ENCODE results near the gene CSMD2.

Gene CSMD2

DNA sequence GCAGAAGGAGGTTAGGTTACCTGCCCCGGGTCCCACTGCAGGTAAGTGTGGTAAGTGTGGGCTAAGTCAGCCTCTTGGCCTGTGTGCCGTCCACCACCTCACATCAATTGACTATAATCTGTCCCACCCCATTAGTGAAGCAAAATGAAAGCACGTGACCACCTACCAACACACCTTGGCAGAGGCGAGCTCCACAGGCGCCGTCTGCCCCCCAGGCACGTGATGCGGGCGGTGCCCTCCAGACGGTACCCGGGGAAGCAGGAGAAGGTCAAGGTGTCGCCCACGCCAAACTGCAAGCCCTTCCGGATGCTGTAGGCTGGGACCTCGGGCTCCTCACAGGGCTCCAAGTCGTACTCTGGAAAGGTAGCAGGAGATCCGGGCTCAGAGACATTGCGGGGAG lies 450.6 kb downstream of the CSMD2 start:
- no peak for DNase-seq (ENCODE audit: low spot score)

- no peak for DNase-seq (ENCODE audit: low spot score)
These were observed 451.8 kb downstream of the CSMD2 start for GRCh38 chr1:33713058-33713877.

- no peak for DNase-seq (ENCODE audit: low spot score)
These were observed 452.8 kb downstream of the CSMD2 start for GRCh38 chr1:33712186-33712585.

GRCh38 chr1:33711511-33711910 lies 453.5 kb downstream of the CSMD2 start:
- DNase-seq (ENCODE audit: low spot score) = no peak

GRCh38 chr1:33710967-33711366 lies 454.1 kb downstream of the CSMD2 start:
- DNase-seq (ENCODE audit: low spot score) = peak; percentile 11

GRCh38 chr1:33709783-33710718 lies 455.0 kb downstream of the CSMD2 start:
- DNase-seq (ENCODE audit: low spot score) = peak; percentile 74

GRCh38 chr1:33709174-33709782 lies 455.8 kb downstream of the CSMD2 start:
- DNase-seq (ENCODE audit: low spot score) = no peak

DNA sequence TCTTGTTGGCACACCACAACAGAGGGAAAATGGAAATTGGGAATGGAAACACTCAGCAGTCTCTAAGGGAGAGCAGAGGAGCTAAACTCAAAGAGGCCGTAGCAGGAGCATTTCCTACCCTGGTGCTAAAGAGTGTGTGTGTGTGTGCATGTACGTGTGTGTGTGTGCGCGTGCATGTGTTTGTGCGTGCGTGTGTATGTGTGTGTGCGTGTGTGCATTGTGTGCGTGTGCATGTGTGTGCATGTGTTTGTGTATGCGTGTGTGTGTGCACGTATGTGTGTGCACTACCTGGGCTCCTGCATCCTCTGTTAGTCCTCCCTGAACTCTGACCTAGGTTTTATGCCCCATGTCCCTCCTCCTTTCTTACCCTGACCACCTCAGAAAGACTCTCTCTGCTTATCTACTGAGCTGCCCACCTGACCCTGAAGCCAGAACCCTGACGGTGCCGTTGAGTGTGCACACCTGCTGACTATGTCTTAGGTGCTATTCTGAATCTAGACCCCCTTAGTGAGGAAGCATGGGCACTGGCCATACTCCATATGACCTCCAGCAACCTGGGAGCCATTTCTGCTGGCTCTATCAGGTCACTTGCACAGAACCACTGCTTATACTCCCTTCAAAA lies 458.3 kb downstream of the CSMD2 start:
- DNase-seq (ENCODE audit: low spot score) = no peak

DNA sequence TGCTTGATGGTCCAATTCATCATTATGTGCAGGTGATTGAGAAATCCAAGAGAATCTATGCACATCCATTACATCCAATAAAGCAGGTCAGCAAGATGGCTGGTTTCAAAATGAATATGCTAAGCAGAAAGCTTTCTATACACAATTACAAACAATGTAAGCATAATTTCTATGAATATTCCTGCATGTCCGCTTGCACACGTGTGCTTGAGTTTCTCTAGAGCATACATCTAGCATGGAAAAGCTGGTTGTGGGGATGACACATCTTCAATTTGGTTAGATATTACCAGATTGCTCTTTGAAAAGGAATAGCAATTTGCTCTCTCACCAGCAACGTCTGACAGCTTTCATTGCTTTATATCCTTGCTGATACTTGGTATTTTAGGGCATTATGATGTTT lies 461.6 kb downstream of the CSMD2 start:
- DNase-seq (ENCODE audit: low spot score) = no peak

DNA sequence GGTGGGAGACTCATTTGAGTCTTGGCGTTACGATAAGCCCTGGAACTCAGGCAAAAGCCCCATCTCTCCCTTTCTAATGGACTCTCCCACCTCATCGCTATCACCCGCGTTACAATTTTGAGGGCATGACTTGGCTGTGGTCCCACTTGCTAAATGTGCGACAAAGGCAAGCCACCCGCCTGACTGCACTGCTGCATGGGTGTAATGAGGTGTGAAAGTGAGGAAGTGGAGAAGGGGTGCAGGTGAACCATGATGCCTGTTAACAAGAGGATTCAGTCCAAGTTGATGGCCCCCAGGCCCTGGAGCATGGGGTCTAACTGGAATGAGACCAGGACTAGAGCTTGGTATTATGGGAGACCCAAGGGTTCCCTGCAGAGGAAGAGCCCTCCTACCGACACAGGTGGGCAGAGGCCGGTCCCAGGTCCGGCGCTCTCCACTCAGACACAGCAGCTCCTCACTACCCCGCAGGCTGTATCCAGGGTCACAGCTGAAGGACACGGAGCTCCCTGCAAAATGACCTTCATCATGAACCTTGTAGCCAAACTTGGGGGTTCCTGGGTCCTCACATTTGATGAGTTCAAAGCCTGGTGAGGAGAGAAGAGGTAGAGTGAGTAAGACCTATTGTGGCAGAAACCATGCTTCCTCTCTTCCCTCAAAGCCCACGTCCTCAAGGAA lies 466.5 kb downstream of the CSMD2 start:
- DNase-seq (ENCODE audit: low spot score) = no peak

DNA sequence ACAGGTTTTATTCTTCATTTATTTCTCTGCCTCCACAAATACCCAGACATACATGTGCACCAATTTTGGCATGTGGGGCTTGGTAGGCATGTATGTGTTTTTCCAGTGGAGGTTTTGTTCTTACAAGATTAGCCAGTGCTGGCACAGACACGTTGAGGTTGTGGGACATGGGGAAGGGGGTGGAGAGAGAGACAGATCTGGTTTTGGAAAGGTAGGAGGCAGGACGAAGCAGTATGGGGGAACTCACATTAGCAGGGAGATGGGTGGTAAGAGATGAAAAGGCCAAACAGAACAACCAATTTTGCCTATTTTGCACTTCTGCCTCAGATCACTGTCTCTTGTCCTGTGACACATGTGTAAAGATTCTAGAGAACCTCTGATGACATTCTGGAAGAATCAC lies 467.2 kb downstream of the CSMD2 start:
- no peak for DNase-seq (ENCODE audit: low spot score)

GRCh38 chr1:33696962-33697361 lies 468.1 kb downstream of the CSMD2 start:
- DNase-seq (ENCODE audit: low spot score) = no peak

DNA sequence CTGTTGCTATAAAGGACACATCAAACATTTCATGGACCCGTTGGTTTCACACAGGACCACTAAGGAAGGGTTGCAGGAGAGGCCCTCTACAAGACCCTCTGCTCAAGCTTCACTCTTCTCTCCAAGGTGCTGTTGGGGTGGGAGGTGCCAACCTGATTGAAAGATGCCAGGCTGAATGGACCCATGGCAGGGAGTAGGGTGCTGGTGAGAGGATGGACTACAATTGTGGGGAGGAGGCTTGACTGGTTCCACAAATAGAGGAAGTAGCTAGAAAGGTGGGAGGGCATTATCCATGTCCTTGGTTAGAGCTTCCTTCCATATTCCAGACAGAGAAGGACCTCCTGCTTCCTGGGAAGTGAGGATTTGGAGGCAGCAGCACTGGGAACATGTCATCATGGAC lies 468.7 kb downstream of the CSMD2 start:
- DNase-seq (ENCODE audit: low spot score) = no peak

DNA sequence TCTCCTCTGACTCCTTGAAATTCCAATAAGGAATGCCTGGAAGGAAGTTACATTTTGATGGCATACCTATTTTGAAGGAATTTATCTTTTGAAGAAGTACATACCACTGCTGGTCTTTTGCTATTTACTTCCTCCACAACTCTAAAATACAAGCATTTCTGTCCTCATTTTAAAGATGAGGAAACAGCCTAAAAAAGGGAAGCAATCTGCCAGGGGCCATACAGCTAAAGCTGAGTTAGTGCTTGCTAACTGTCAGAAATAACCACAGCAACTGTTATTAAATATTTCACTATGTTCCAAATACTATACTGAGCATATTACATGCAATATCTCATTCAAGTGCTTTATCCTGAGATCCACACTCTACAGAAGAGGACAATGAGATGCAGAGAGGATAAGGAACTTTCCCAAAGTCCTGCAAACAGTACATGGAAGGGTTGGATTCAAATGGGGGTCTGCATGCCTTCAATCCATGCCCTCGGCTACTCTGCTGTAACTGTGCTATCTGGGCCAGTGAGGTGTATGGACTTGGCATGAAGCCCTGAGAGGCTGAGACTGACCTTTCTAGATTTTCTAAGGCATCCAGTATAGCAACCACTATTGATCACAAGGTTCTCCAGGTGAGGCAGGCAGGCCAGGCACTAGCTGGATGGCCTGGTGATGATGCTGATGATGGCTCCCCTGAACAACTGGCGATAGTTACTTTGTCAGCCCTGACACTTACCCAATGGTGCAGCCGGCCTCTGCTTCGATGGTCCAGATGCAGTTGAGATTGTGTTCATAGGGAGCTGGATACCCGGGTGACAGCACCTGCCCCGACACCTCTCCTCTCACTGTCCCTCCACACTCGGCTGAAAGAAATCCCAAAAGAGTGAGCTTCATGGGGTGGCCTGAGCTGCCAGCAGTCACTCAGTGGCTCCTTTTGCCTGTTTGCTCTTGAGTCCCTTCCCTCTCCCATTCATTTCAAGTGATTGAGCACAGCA lies 472.5 kb downstream of the CSMD2 start:
- DNase-seq (ENCODE audit: low spot score) = no peak

DNA sequence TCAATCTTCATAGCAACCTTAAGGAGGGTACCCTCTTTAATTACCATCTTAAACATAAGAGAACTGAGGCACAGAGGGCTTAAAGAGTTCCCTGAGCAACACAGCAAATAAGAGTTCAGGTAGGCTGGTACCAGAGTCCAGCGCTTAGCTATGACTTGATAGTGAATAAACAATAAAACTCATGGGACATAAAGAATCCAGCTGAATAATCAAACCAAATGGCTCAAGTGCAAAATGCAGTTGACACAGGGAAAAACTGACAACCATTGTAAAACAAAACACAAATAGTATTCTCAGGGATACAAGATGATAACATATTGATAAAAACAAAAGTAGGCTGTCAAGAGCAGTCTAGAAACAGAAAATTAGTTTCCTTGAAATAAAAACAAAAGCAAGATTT lies 478.0 kb downstream of the CSMD2 start:
- DNase-seq (ENCODE audit: low spot score) = no peak

DNA sequence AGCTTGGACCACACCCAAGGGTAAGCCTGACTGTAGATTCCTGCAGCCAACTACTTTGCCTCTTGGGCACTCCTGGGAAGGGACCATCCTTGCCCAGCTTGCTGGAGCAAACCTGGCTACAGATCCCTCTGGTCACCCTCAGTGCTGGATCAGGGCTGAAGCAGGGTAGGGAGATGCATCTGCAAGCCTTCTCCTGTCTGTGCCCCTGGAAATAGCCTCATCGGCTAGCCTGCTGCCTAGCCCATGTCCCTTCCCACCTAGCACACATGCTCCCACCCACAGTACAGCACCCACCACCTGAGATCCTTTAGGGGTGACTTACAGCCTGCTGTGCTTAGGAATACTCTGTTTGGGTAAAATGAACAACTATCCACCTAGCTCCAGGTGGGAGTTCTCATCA lies 478.5 kb downstream of the CSMD2 start:
- no peak for DNase-seq (ENCODE audit: low spot score)

GRCh38 chr1:33685256-33685655 lies 479.8 kb downstream of the CSMD2 start:
- DNase-seq (ENCODE audit: low spot score) = no peak

- DNase-seq (ENCODE audit: low spot score) = peak; percentile 35
These were observed 480.4 kb downstream of the CSMD2 start for GRCh38 chr1:33684396-33685179.

DNA sequence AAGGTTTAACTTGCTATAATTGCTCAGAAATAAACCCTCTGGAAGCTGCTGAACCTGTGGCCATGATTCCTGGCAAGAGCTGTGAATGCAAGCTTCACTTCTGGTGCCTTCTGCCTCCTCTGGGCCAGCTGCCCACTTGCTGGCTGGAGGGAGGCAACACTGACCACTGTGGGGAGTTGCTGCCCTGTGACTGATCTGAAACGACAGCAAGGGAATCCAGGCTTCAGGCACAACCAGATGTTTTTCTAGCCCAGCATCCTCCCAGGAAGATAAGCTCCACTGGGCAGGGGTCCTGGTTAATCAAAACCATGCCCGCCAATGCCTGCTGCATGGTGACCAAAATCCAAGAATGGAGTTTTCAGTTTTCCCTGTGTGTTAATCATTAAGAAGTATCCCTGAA lies 481.1 kb downstream of the CSMD2 start:
- DNase-seq (ENCODE audit: low spot score) = peak; percentile 85

DNA sequence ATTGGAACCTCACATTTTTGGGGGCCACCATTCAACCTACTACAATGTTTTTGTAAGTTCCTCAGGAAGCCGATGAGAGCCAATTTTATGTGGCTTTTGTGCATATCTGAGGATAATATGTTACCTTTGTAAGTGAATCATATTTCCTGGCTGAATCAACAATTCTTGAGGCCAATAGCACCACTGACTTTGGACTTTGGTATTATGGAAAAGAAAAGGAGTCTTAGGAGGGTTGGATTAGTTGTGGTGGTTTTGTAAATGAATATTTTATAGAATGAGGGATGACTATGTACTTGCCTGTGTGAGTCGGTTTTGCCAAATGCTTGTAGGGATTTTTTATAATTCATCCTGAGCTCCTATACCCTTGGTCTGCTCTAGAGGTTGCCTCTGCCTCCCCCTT lies 482.7 kb downstream of the CSMD2 start:
- DNase-seq (ENCODE audit: low spot score) = peak; percentile 25
